A549 (cell line): ENCODE results near the gene DPPA3.

Source experiments
- CHD4 ChIP-seq: fragments of 200-600 bp; sonication (generic); IDR thresholded peaks from 2 replicates; pipeline ENCODE4 v1.6.1; 2016; ENCODE audit warnings: antibody characterized with exemption, mild to moderate bottlenecking, borderline replicate concordance
- ESRRA ChIP-seq: fragments of 150-350 bp; IDR thresholded peaks from 2 replicates; pipeline ENCODE4 v1.6.1; 2014; ENCODE audit warnings: mild to moderate bottlenecking, low read length, borderline replicate concordance
- JUNB ChIP-seq: fragments of >200 bp; sonication (Bioruptor Twin); formaldehyde crosslinking; IDR thresholded peaks from 2 replicates; pipeline ENCODE4 v1.6.1; 2016
- TF ChIP-seq, protein P1 (sequence below): fragments of >200 bp; sonication (Bioruptor Twin); formaldehyde crosslinking; IDR thresholded peaks from 3 replicates; pipeline ENCODE4 v1.5.1; 2016

GRCh38 chr12:7693793-7694192, 17.4 kb upstream of the DPPA3 start:
- no peak for TF ChIP-seq CHD4
- TF ChIP-seq, protein P1, sequence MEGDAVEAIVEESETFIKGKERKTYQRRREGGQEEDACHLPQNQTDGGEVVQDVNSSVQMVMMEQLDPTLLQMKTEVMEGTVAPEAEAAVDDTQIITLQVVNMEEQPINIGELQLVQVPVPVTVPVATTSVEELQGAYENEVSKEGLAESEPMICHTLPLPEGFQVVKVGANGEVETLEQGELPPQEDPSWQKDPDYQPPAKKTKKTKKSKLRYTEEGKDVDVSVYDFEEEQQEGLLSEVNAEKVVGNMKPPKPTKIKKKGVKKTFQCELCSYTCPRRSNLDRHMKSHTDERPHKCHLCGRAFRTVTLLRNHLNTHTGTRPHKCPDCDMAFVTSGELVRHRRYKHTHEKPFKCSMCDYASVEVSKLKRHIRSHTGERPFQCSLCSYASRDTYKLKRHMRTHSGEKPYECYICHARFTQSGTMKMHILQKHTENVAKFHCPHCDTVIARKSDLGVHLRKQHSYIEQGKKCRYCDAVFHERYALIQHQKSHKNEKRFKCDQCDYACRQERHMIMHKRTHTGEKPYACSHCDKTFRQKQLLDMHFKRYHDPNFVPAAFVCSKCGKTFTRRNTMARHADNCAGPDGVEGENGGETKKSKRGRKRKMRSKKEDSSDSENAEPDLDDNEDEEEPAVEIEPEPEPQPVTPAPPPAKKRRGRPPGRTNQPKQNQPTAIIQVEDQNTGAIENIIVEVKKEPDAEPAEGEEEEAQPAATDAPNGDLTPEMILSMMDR: no peak
- no peak for TF ChIP-seq ESRRA
- no peak for TF ChIP-seq JUNB
